Liver (tissue), 9 donors: ENCODE measurements around the gene SKAP1. TPM values are rescaled to one million over a fixed set of nuclear protein-coding genes. Genes with fewer than 3 reads are reported as not detected.

ENCODE experiments used
- DNase-seq: peaks from one replicate; pipeline ENCODE4 v3.0.0-alpha.2; 2017; ENCODE audit warnings: low spot score
- H3K27ac ChIP-seq, 2 donors: one replicate each; pipeline ENCODE4 v1.7.0; 2013; ENCODE audit warnings: inconsistent platforms in 2 of 2, low read length in 2 of 2, control low read depth in 1 of 2, low read depth in 1 of 2, mild to moderate bottlenecking in 1 of 2
- H3K27me3 ChIP-seq, 4 donors: one replicate each; pipeline versions ENCODE4 v1.6.1 to v1.7.0; 2013; ENCODE audit warnings: low read length in 3 of 4, inconsistent platforms in 1 of 4, mild to moderate bottlenecking in 1 of 4, moderate library complexity in 1 of 4; ENCODE audit not compliant: control insufficient read depth in 4 of 4, insufficient read depth in 4 of 4
- H3K36me3 ChIP-seq, 4 donors: one replicate each; pipeline versions ENCODE4 v1.6.1 to v1.7.0; 2013; ENCODE audit warnings: low read length in 3 of 4, mild to moderate bottlenecking in 3 of 4, low read depth in 1 of 4, moderate library complexity in 1 of 4; ENCODE audit not compliant: control insufficient read depth in 4 of 4, insufficient read depth in 3 of 4
- H3K4me1 ChIP-seq, 4 donors: one replicate each; pipeline versions ENCODE4 v1.6.1 to v1.7.0; 2013; ENCODE audit warnings: low read length in 3 of 4, mild to moderate bottlenecking in 3 of 4, moderate library complexity in 1 of 4; ENCODE audit not compliant: control insufficient read depth in 4 of 4, insufficient read depth in 4 of 4
- H3K4me3 ChIP-seq, 3 donors: one replicate each; pipeline versions ENCODE4 v1.6.1 to v1.7.0; 2013; ENCODE audit warnings: low read length in 3 of 3, control low read depth in 1 of 3, low read depth in 1 of 3, mild to moderate bottlenecking in 1 of 3
- H3K9ac ChIP-seq, 2 donors: one replicate each; pipeline ENCODE4 v1.7.0; 2013; ENCODE audit warnings: low read length in 2 of 2, mild to moderate bottlenecking in 2 of 2, moderate library complexity in 2 of 2, control low read depth in 1 of 2, low read depth in 1 of 2
- H3K9me3 ChIP-seq, 4 donors: one replicate each; pipeline versions ENCODE4 v1.6.1 to v1.7.0; 2013; ENCODE audit warnings: low read length in 3 of 4; ENCODE audit not compliant: control insufficient read depth in 4 of 4
- EGR1 ChIP-seq, 2 donors: IDR thresholded peaks; 2 replicates each; pipeline ENCODE4 v1.6.1; 2016 to 2018; ENCODE audit warnings: antibody characterized with exemption in 2 of 2, low read depth in 2 of 2
- FOXA2 ChIP-seq: IDR thresholded peaks from 2 replicates; pipeline ENCODE4 v1.6.1; 2016; ENCODE audit warnings: antibody characterized with exemption
- NR2F2 ChIP-seq: IDR thresholded peaks from 2 replicates; pipeline ENCODE4 v1.6.1; 2016; ENCODE audit warnings: antibody characterized with exemption
- REST ChIP-seq: IDR thresholded peaks from 2 replicates; pipeline ENCODE4 v1.6.1; 2016; ENCODE audit warnings: antibody characterized with exemption, mild to moderate bottlenecking
- SP1 ChIP-seq: IDR thresholded peaks from 2 replicates; pipeline ENCODE4 v1.6.1; 2018; ENCODE audit warnings: antibody characterized with exemption, mild to moderate bottlenecking
- TAF1 ChIP-seq: conservative IDR thresholded peaks from 2 replicates; pipeline ENCODE4 v1.6.1; 2016; ENCODE audit warnings: antibody characterized with exemption, mild to moderate bottlenecking
- YY1 ChIP-seq: IDR thresholded peaks from 2 replicates; pipeline ENCODE4 v1.6.1; 2016; ENCODE audit warnings: antibody characterized with exemption, mild to moderate bottlenecking
- ZBTB33 ChIP-seq: IDR thresholded peaks from 2 replicates; pipeline ENCODE4 v1.6.1; 2016; ENCODE audit warnings: antibody characterized with exemption
- WGBS: extraction: QIAGEN DNeasy Blood & Tissue Kit; methylation state at CpG from one replicate; pipeline ENCODE4 v1.1.7; 2013; 5-methylcytosine and 5-hydroxymethylcytosine counted together
- polyA plus RNA-seq, 2 donors: library from polyadenylated mRNA; stranded (reverse) in 1 of 2; unstranded in 1 of 2; fragments of 200-250 nt in 1 of 2; fragments of >200 nt in 1 of 2; fragmentation: Nextera tagmentation in 1 of 2; extraction: Ambion mirVana in 1 of 2; gene quantifications; one replicate each; pipeline versions ENCODE4 v1.2.1 to v1.2.3, GENCODE V29; 2013 to 2015
- total RNA-seq, 2 donors: library from RNA; depleted of rRNA; stranded (reverse); fragments of >200 nt; gene quantifications; one replicate each; pipeline ENCODE4 v1.2.3, GENCODE V29; 2014
- TF ChIP-seq, protein P1 (sequence below): fragments of 150-350 bp; IDR thresholded peaks from 2 replicates; pipeline ENCODE4 v1.5.1; 2017; ENCODE audit warnings: improper control_type of control experiment, low read depth, low read length; ENCODE audit not compliant: missing input control
- TF ChIP-seq, protein P2 (sequence below): IDR thresholded peaks from 2 replicates; pipeline ENCODE4 v1.6.1; 2016; ENCODE audit warnings: antibody characterized with exemption
- donor health status: healthy.
- donor health status: healthy.
- donor health status: healthy.
- donor health status: healthy.
- donor health status: healthy.

SKAP1 gene
- total and polyA plus RNA-seq, 4 donors = 2.5 to 20.8 (median 11.3) TPM

GRCh38 chr17:48468299-48468698, 38.3 kb upstream of the SKAP1 start (continued):
- TF ChIP-seq, protein P1, sequence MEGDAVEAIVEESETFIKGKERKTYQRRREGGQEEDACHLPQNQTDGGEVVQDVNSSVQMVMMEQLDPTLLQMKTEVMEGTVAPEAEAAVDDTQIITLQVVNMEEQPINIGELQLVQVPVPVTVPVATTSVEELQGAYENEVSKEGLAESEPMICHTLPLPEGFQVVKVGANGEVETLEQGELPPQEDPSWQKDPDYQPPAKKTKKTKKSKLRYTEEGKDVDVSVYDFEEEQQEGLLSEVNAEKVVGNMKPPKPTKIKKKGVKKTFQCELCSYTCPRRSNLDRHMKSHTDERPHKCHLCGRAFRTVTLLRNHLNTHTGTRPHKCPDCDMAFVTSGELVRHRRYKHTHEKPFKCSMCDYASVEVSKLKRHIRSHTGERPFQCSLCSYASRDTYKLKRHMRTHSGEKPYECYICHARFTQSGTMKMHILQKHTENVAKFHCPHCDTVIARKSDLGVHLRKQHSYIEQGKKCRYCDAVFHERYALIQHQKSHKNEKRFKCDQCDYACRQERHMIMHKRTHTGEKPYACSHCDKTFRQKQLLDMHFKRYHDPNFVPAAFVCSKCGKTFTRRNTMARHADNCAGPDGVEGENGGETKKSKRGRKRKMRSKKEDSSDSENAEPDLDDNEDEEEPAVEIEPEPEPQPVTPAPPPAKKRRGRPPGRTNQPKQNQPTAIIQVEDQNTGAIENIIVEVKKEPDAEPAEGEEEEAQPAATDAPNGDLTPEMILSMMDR = no peak
- no peak for TF ChIP-seq FOXA2

- H3K4me1 ChIP-seq = no peaks in the 10 kb centered on the region
- H3K27me3 ChIP-seq = peaks cover 0 to 10% (median 2%) of the 10 kb centered on the region in 4 donors
- no peak for DNase-seq
- TF ChIP-seq SP1 (no peak), YY1 (no peak), ZBTB33 (no peak), EGR1 (IDR thresholded peaks at IDR 0.05; ENCODE audit: low read depth in 2 of 2) (no peak), NR2F2 (no peak), TAF1 (no peak), REST (no peak)
- TF ChIP-seq, protein P1 = no peak
- TF ChIP-seq, protein P2, sequence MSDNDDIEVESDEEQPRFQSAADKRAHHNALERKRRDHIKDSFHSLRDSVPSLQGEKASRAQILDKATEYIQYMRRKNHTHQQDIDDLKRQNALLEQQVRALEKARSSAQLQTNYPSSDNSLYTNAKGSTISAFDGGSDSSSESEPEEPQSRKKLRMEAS = no peak
- no peak overlapping the region for H3K9ac ChIP-seq
- H3K4me3 ChIP-seq = no peak overlapping the region
- whole genome bisulfite sequencing = 85% methylated on average over 2 of the region's 2 CpGs
- H3K9me3 ChIP-seq = no peaks in the 10 kb centered on the region
- H3K36me3 ChIP-seq = no peaks in the 10 kb centered on the region
- no peak overlapping the region for H3K27ac ChIP-seq
These were observed 35.9 kb upstream of the SKAP1 start for GRCh38 chr17:48465884-48466283.
